Stimulated activated CD8-positive, alpha-beta memory T cell treated with anti-CD3 and anti-CD28 coated beads, Interleukin-4, amount 100 ng/mL, for 1 hour (primary cell): ENCODE data around the gene CCDC148.
"Not testable (repeated sequence)": the region's sequence is repeated elsewhere in the genome, so short reads cannot be mapped to it uniquely, and the experiment has no call there.

Experiments
- DNase-seq, 2 donors: peaks; one replicate each; pipeline ENCODE4 v3.0.0-alpha.2; 2020; ENCODE audit warnings: low read depth in 2 of 2, low spot score in 1 of 2

The CCDC148 gene

DNA sequence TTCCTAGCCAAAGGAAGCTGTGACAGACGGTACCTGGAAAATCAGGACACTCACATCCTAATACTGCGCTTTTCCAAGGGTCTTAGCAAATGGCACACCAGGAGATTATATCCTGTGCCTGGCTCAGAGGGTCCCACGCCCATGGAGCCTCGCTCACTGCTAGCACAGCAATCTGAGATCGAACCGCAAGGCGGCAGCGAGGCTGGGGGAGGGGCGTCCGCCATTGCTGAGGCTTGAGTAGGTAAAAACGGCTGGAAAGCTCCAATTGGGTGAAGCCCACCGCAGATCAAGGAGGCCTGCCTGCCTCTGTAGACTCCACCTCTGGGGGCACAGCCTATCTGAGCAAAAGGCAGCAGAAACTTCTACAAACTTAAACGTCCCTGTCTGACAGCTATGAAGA, 22.8 kb downstream of the CCDC148 start:
- not testable (repeated sequence) for DNase-seq

GRCh38 chr2:158432117-158432516, 24.4 kb downstream of the CCDC148 start:
- no peak for DNase-seq

DNA sequence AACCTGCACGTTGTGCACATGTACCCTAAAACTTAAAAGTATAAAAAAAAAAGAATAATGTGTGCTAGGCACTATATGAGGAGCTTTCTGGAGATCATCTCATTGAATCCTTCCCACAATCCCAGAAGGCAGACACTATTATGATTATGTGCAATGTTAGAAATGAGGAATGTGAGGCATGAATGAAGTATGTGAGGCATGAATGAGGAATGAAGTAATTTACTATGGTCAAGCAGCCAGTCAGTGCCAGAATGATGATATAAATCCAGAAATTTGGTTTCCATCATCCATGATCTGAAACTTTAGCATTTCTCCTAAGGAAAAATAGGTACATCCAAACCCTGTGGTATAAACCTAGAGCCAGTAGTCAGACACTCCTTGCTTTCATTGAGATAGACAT, 42.0 kb downstream of the CCDC148 start:
- no peak for DNase-seq

DNA sequence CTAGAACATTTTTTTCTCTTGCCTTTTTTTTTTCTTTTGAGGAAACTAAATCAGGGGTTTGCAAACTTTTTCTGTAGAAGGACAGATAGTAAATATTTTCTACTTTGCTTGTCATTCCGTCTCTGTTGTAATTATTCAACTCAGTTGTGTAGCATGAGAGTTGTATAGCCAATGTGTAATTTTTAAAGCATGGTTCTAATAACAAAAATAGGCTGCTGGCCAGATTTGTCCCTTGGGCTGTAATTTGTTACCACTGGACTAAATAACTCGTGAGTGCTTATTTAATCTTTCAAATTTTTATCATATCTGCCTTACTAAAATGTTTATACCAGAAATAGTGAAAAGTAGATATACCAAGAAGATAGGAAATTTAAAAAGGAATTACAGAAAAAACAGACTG, 43.0 kb downstream of the CCDC148 start:
- DNase-seq, result no peak

- DNase-seq, result no peak
These were observed 44.3 kb downstream of the CCDC148 start for GRCh38 chr2:158412206-158412605.

DNA sequence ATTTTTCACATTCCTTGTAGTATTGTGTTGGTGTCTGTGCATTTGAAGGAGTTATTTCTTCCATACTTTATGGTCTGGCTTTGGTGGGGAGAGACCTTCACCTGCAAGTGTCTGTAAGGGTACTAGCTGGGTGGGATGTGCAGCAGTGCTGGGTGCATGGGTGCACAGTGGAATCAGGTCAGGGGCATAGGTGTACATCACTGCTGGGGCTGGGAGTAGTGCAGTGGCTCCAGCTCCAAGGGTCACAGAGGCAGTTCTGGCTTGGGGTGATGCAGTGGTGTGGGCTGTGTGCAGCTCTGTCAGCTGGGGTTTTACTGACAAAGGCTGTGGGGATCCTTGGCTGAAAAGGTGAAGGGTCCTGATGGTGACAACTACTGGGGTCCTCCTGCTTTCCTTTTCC, 44.8 kb downstream of the CCDC148 start:
- DNase-seq, result no peak

- DNase-seq, result no peak
These were observed 46.4 kb downstream of the CCDC148 start for GRCh38 chr2:158410132-158410531.

DNA sequence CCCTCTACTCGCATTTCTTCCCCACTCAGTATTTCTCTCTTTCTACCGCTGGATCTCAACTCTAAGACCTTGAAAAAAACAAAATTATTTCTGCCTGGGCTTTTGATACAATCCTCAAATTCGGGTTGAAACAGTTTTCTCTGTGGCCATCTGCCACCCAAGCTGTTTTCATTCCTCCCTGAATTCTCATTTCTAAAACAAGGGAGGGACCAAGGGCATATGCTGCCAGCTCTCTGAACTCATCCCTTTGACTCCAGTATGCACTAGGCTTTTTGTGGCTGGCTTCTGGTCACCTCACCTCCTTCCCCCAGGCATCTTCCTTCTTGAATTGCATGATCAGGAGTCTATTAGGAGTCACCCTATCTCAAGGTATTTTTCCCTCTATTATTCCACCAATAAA, 49.5 kb downstream of the CCDC148 start:
- no peak for DNase-seq

GRCh38 chr2:158405341-158405740, 51.2 kb downstream of the CCDC148 start:
- DNase-seq, result no peak

DNA sequence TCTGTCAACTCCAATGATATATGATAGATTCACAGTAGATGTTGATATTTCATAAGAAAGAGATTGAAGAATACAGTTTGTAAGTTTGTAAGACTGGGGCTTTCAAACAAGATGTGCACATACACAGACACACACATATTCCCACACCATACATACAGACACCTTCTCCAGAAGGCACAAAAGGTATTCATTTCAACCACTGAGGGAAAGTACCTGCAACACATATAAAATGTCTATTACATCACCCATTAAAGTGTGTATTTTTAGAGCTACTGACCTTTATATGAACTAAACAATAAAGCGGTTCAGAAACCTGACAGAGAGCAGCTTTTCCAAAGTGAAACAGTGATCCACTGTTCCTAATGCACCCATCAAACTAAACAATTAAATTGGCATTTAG, 53.3 kb downstream of the CCDC148 start:
- DNase-seq, result no peak

- DNase-seq, result no peak
These were observed 53.9 kb downstream of the CCDC148 start for GRCh38 chr2:158402665-158403064.

DNA sequence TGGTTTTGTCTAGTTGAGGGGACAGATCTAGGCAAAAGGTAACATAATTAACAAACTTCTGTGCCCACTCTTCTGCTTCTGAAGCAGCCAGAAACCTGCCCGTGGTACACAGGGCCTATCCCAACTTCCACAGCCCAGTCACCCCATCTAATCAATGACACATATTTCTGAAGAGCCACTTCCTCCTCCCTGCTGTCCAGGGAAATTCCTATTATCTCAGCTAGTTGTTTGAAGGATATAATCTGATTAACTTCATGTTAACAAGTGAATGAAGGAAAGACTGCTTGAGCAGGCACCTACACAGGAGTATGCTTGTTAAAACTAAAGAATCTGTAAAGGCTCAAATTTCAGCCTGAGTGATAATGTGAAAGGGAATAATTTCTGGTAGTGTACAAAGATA, 61.4 kb downstream of the CCDC148 start:
- no peak for DNase-seq

GRCh38 chr2:158394453-158394852, 62.1 kb downstream of the CCDC148 start:
- DNase-seq, result no peak

- no peak for DNase-seq
These were observed 62.7 kb downstream of the CCDC148 start for GRCh38 chr2:158393886-158394285.

DNA sequence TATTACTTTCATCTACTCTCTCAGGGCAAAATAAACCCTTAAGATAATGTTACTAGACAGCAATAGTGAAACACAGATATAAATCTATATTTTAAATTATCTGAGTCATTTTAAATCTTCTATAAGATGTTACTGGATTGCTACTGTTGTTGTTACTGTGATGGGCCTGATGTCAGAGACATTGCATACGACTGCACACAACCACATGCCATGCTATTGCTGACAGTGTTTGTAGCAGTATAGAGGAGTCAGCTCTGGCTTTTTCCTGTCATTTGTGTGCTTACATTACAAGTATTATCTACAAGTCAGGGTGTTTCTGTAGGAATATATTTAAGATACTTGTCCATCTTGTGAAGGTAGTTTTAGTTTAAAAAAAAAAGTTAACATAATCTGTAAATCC, 63.9 kb downstream of the CCDC148 start:
- DNase-seq, result no peak

DNA sequence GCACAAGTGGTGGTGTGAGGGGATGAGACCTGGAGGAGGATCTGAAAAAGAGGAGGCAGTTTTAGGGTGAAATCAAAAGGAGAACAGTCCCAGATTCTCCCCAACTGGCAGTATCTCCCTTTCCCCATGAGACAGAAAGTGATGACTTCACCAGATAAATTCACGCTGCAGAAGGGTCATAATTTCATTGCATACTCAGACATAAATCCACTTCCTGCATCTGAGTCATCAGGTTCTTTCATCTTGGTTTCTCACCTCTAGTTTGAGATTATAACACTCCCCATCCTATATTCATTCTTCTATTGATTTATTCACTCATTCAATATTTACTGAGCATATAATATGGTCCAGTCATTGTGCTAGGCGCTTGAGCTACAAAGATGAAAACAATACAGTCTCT, 64.7 kb downstream of the CCDC148 start:
- no peak for DNase-seq

DNA sequence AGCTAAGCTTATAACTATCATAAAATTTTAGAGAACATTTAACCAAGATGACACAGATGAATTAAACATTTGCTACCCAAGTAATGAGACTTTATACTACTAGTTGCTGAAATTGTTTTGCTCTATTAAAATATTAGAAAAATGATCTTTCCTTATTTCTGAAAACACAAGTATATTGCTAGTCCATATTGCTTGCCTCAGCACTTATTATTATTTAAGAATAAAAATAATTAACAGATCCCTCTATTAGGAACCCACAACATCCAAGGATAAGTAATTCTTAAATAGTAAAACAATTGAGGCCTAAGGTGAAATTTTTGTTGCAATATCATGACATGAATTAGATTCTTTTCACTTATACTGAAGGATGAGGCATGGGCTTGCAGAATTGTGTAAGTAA, 65.2 kb downstream of the CCDC148 start:
- DNase-seq, result no peak

DNA sequence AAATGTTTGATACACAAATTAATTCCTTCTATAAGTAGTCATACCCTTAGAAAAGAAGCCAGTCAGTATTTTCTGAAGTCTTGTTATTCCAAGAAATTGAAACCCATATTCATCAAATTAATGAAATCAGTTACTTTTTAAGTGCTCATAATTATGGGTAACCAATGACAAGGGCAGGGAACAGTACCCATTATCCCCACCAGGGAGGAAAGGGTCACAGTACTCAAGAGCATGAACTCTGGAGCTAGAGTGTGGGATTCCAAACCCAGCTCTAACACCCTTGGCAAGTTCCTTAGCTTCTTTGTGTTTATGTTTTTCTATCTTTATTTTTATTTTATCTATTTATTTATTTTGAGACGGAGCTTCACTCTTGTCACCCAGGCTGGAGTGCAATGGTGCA, 68.4 kb downstream of the CCDC148 start:
- no peak for DNase-seq

GRCh38 chr2:158385646-158386045, 70.9 kb downstream of the CCDC148 start:
- no peak for DNase-seq

DNA sequence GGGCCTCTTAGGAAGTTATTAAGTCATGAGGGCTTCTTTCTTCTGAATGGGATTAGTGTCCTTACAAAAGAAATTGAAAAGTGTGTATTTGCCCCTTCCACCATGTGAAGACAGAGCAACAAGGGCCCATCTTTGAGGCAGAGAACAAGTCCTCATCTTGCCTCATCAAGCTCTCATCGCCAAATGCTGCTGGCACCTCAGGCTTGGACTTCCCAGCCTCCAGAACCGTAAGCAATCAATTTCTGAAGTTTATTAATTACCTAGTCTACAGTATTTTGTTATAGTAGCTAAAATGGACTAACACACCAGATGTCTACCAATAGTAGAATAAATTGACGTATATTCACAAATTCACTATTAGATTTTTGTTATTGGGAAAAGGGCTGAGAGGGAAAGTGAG, 74.6 kb downstream of the CCDC148 start:
- DNase-seq, result no peak

GRCh38 chr2:158381205-158381604, 75.3 kb downstream of the CCDC148 start:
- no peak for DNase-seq

DNA sequence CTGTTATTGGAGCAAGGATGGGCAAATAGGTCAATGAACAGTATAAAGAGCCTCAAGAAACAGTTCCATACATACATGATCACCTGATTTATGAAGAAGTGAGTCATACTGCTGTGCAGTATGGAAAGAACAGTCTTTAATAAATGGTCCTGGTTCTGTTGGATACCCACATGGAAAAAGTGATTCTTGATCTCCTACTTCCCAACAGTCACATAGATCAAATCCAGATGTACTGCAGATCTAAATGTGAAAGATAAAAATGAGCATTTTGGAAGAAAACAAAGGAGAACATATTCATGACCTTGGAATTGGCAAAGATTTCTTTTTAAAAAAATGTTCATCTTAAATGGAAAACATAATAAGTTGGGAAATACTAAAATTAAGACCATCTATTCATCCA, 75.8 kb downstream of the CCDC148 start:
- no peak for DNase-seq

DNA sequence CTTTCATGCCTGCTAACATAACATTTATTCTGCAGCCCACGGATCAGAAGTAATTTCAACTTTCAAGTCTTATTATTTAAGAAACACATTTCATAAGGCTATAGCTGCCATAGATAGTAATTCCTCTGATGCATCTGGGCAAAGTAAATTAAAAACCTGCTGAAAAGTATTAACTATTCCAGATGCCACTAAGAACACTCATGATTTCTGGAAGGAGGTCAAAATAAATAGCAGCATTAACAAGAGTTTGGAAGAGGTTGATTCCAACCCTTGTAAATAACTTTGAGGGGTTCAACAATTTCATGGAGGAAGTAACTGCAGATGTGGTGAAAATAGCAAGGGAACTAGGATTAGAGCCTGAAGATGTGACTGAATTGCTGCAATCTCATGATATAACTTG, 77.6 kb downstream of the CCDC148 start:
- no peak for DNase-seq

GRCh38 chr2:158366342-158366741, 90.2 kb downstream of the CCDC148 start:
- DNase-seq, result no peak
